ENCODE data around the gene VPS13D.

The VPS13D gene

GRCh38 chr1:12430525-12430924 lies 200.7 kb downstream of the VPS13D start:
- Histone ChIP-seq H2AFZ (ENCODE audit: low read depth) (no peak overlapping the region), H4K20me1 (ENCODE audit: insufficient read depth) (no peaks in the 10 kb centered on the region), H3K9ac (no peak overlapping the region), H3K27ac (no peak overlapping the region), H3K79me2 (ENCODE audit: insufficient read depth, low read depth) (no peaks in the 10 kb centered on the region), H3K4me3 (IDR thresholded peaks at IDR 0.05; ENCODE audit: insufficient read depth, low read depth, low read length) (no peak overlapping the region), H3K36me3 (ENCODE audit: insufficient read depth) (no peaks in the 10 kb centered on the region), H3K4me1 (ENCODE audit: low read depth, poor library complexity, severe bottlenecking) (peaks cover 32% of the 10 kb centered on the region), H3K27me3 (ENCODE audit: insufficient read depth, low read depth) (no peaks in the 10 kb centered on the region), H3K4me2 (no peak overlapping the region)
- no peak for TF ChIP-seq CTCF (conservative IDR thresholded peaks at IDR 0.05; ENCODE audit: low read depth, low read length)

- Histone ChIP-seq H3K4me3 (IDR thresholded peaks at IDR 0.05; ENCODE audit: insufficient read depth, low read depth, low read length) (no peak overlapping the region), H3K27me3 (ENCODE audit: insufficient read depth, low read depth) (no peaks in the 10 kb centered on the region), H3K4me1 (ENCODE audit: low read depth, poor library complexity, severe bottlenecking) (peaks cover 51% of the 10 kb centered on the region), H3K27ac (no peak overlapping the region), H3K9ac (no peak overlapping the region), H4K20me1 (ENCODE audit: insufficient read depth) (no peaks in the 10 kb centered on the region), H3K36me3 (ENCODE audit: insufficient read depth) (no peaks in the 10 kb centered on the region), H3K79me2 (ENCODE audit: insufficient read depth, low read depth) (no peaks in the 10 kb centered on the region), H3K4me2 (peak overlapping the region; percentile 65; the same call in 1 of the 2 replicates), H2AFZ (ENCODE audit: low read depth) (no peak overlapping the region)
- no peak for TF ChIP-seq CTCF (conservative IDR thresholded peaks at IDR 0.05; ENCODE audit: low read depth, low read length)
Measured at GRCh38 chr1:12432897-12433296, 203.1 kb downstream of the VPS13D start.

GRCh38 chr1:12433323-12434053 lies 203.7 kb downstream of the VPS13D start:
- peak overlapping the region; percentile 15; the same call in 1 of the 2 replicates for H3K27ac ChIP-seq
- H3K4me2 ChIP-seq, result peak overlapping the region; percentile 65
- H4K20me1 ChIP-seq (ENCODE audit: insufficient read depth), result no peaks in the 10 kb centered on the region
- peaks cover 51% of the 10 kb centered on the region for H3K4me1 ChIP-seq (ENCODE audit: low read depth, poor library complexity, severe bottlenecking)
- H3K36me3 ChIP-seq (ENCODE audit: insufficient read depth), result no peaks in the 10 kb centered on the region
- H2AFZ ChIP-seq (ENCODE audit: low read depth), result no peak overlapping the region
- H3K9ac ChIP-seq, result no peak overlapping the region
- no peak for TF ChIP-seq CTCF (conservative IDR thresholded peaks at IDR 0.05; ENCODE audit: low read depth, low read length)
- no peaks in the 10 kb centered on the region for H3K79me2 ChIP-seq (ENCODE audit: insufficient read depth, low read depth)
- H3K4me3 ChIP-seq (IDR thresholded peaks at IDR 0.05; ENCODE audit: insufficient read depth, low read depth, low read length), result no peak overlapping the region
- no peaks in the 10 kb centered on the region for H3K27me3 ChIP-seq (ENCODE audit: insufficient read depth, low read depth)

- TF ChIP-seq CTCF (conservative IDR thresholded peaks at IDR 0.05; ENCODE audit: low read depth, low read length), result no peak
- Histone ChIP-seq H3K4me1 (ENCODE audit: low read depth, poor library complexity, severe bottlenecking) (peaks cover 51% of the 10 kb centered on the region), H3K9ac (no peak overlapping the region), H3K4me3 (IDR thresholded peaks at IDR 0.05; ENCODE audit: insufficient read depth, low read depth, low read length) (no peak overlapping the region), H3K79me2 (ENCODE audit: insufficient read depth, low read depth) (no peaks in the 10 kb centered on the region), H4K20me1 (ENCODE audit: insufficient read depth) (no peaks in the 10 kb centered on the region), H3K4me2 (peak overlapping the region; percentile 65), H3K27me3 (ENCODE audit: insufficient read depth, low read depth) (no peaks in the 10 kb centered on the region), H3K27ac (peak overlapping the region; percentile 15; the same call in 1 of the 2 replicates), H2AFZ (ENCODE audit: low read depth) (no peak overlapping the region), H3K36me3 (ENCODE audit: insufficient read depth) (no peaks in the 10 kb centered on the region)
Measured at GRCh38 chr1:12434174-12434573, 204.3 kb downstream of the VPS13D start.
